Measurements from ENCODE around the gene SCYL1. TPM values are rescaled to one million over a fixed set of nuclear protein-coding genes. Genes with fewer than 3 reads are reported as not detected.

Gene SCYL1
- total and polyA plus RNA-seq, 2 of the 4 experiments (the other 2 are of a cell fraction), result 96.4 to 150 TPM

GRCh38 chr11:65500387-65501185, 24.3 kb upstream of the SCYL1 start:
- 0% methylated on average over 6 of the region's 20 CpGs; no CpG with 5 or more reads in 1 of the 2 experiments for WGBS, 2 experiments (ENCODE audit: extremely low coverage in 2 of 2, insufficient read length in 1 of 2)
- peak overlapping the region; percentile 24 for H2AFZ ChIP-seq (replicated peaks; ENCODE audit: low read length, poor library complexity)
- peak overlapping the region; percentile 21; the same call in 1 of the 2 replicates for H4K91ac ChIP-seq (ENCODE audit: insufficient read depth, low read depth, low read length)
- H4K5ac ChIP-seq (ENCODE audit: low read depth, low read length), result 0 out of 2 replicates have a peak overlapping the region, but pooled peaks have one; percentile 0
- peak overlapping the region; percentile 78 for H3K4ac ChIP-seq (ENCODE audit: low read depth, low read length)
- peak overlapping the region; percentile 57 for H2AK9ac ChIP-seq (replicated peaks; ENCODE audit: low read depth, low read length, poor library complexity)
- peak overlapping the region; percentile 98 for H3K14ac ChIP-seq (replicated peaks; ENCODE audit: low read depth, low read length)
- peak overlapping the region; percentile 72 for H3K4me3 ChIP-seq (ENCODE audit: insufficient read depth, low read depth, low read length)
- H3K18ac ChIP-seq (ENCODE audit: low read depth, low read length), result peak overlapping the region; percentile 21
- no peaks in the 10 kb centered on the region for H3K27me3 ChIP-seq (ENCODE audit: control insufficient read depth, insufficient read depth, low read length)
- peak overlapping the region; percentile 98 for H3K23ac ChIP-seq (ENCODE audit: low read depth, low read length)
- peak overlapping the region; percentile 5; the same call in 1 of the 2 replicates for H2AK5ac ChIP-seq (ENCODE audit: low read depth, low read length)
- CTCF ChIA-PET, result interaction anchor here (1.4 to 2.6 kb wide), 2 partner anchors 21 to 29 kb away, joined by 3 to 12 read pairs; no protein-coding TSS in a partner anchor
- peaks cover 5% of the 10 kb centered on the region for H3K4me1 ChIP-seq (ENCODE audit: control insufficient read depth, insufficient read depth, low read length)
- DNase-seq (peak; percentile 58), ATAC-seq (ENCODE audit: low read depth) (no peak)
- H2BK120ac ChIP-seq (ENCODE audit: low read depth, low read length), result no peak overlapping the region
- H3K4me2 ChIP-seq (ENCODE audit: low read depth, low read length), result peak overlapping the region; percentile 15
- POLR2A ChIA-PET (ENCODE audit: unreplicated experiment), result interaction anchor here (0.6 to 14.2 kb wide), 30 partner anchors 7 to 208 kb away, joined by 3 to 494 read pairs (median 6); partner anchors contain the start of genes DPF2, FRMD8, NEAT1 and PCNX3
- H4K20me1 ChIP-seq (ENCODE audit: insufficient read depth, low read length), result peaks cover 61% of the 10 kb centered on the region
- H3K27ac ChIP-seq (ENCODE audit: insufficient read depth, low read length), result peak overlapping the region; percentile 75
- dilution Hi-C loops (cut with HindIII; ENCODE audit: low sequenced_read_pairs, unreplicated experiment) (no loop called here), in situ Hi-C loops (cut with MboI; ENCODE audit: low sequenced_read_pairs) (no loop called here), intact Hi-C loops (cut with micrococcal nuclease) (no loop called here)
- no peak overlapping the region for H2BK20ac ChIP-seq (ENCODE audit: low read depth, low read length)
- H3K79me1 ChIP-seq (ENCODE audit: low read depth in 1 of 2, low read length in 2 of 2), result peaks cover 0 to 20% of the 10 kb centered on the region in 2 experiments; a peak in 3 of 4 replicates
- H3K9me1 ChIP-seq (ENCODE audit: insufficient read depth, low read length), result no peaks in the 10 kb centered on the region
- peak overlapping the region; percentile 97 for H3K56ac ChIP-seq (ENCODE audit: extremely low read depth, insufficient read depth, low read length)
- H3K36me3 ChIP-seq (ENCODE audit: control insufficient read depth, insufficient read depth, low read length), result peaks cover 37% of the 10 kb centered on the region
- H2BK5ac ChIP-seq (ENCODE audit: low read depth, low read length, poor library complexity, severe bottlenecking), result peak overlapping the region; percentile 96
- H4K8ac ChIP-seq (ENCODE audit: low read depth in 2 of 2, low read length in 2 of 2), result peak overlapping the region in 1 of 2 experiments; percentile 69; a peak in 2 of 4 replicates
- peak overlapping the region; percentile 97 for H3K9ac ChIP-seq (ENCODE audit: low read depth, low read length)
- H2BK15ac ChIP-seq (ENCODE audit: low read depth, low read length), result no peak overlapping the region
- TF ChIP-seq MAFK (IDR thresholded peaks at IDR 0.05; ENCODE audit: low read depth, low read length), result no peak
- TF ChIP-seq MXI1 (IDR thresholded peaks at IDR 0.05; ENCODE audit: borderline replicate concordance, low read depth, low read length), result no peak
- peak; percentile 9; the same call in 1 of the 2 replicates for TF ChIP-seq NFE2L2 (IDR thresholded peaks at IDR 0.05; ENCODE audit: low read depth, low read length)
- TF ChIP-seq USF2 (IDR thresholded peaks at IDR 0.05; ENCODE audit: low read depth, low read length), result peak; percentile 39
- TF ChIP-seq SMC3 (IDR thresholded peaks at IDR 0.05; ENCODE audit: low read depth, low read length), result no peak
- no TSS peak for BruUV-seq (replicated peaks)
- no peaks in the 10 kb centered on the region for H3K9me3 ChIP-seq (ENCODE audit: control insufficient read depth, insufficient read depth, low read length)

Measured in IMR-90 (cell line).